GM19240 (cell line): ENCODE data around the gene FIBCD1.
"Not testable (repeated sequence)": the region's sequence is repeated elsewhere in the genome, so short reads cannot be mapped to it uniquely, and the experiment has no call there.

Experiments
- DNase-seq: peaks from one replicate; pipeline ENCODE4 v3.0.0; 2011; ENCODE audit warnings: low spot score; ENCODE audit not compliant: insufficient read length

Gene FIBCD1

GRCh38 chr9:130910670-130911069 lies 28.4 kb downstream of the FIBCD1 start:
- DNase-seq, result not testable (repeated sequence)

GRCh38 chr9:130910041-130910440 lies 29.0 kb downstream of the FIBCD1 start:
- not testable (repeated sequence) for DNase-seq

- no peak for DNase-seq
Observed at GRCh38 chr9:130908878-130909355, 30.1 kb downstream of the FIBCD1 start.

DNA sequence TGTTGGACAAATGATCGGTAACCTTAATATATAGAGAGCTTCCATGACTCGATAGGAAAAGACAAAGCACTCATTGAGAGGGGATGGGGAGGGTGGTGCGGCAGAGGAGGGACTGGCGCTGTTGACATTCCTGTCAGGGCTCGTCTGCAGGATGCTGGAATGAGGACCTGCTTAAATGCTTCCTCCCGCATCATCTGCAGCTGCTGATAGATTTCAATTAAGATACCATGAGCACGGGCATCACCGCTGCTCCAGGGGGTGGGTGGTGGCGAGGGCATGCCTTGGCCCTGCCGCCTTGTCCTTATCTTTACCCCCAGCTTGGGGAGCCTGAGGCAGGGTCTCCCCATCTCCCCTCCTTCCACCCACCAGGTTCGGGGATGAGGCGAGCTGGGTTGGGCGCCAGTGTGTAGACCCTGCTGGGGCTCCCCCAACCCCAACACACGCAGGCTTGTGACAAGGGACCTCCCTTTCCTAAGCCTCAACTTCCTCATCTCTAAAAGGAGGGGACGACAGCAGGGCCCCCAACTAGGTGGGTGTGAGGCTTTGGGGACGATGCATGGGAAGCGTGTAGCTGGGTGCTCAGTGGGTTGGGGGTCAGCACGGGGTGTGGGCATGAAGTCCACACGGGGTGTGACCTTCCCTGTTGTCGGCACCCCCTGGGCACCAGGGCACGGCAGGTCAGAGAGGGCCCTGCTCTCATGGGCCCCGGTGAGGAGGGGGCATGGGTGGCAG lies 30.7 kb downstream of the FIBCD1 start:
- no peak for DNase-seq

GRCh38 chr9:130906735-130907416 lies 32.2 kb downstream of the FIBCD1 start:
- no peak for DNase-seq

DNA sequence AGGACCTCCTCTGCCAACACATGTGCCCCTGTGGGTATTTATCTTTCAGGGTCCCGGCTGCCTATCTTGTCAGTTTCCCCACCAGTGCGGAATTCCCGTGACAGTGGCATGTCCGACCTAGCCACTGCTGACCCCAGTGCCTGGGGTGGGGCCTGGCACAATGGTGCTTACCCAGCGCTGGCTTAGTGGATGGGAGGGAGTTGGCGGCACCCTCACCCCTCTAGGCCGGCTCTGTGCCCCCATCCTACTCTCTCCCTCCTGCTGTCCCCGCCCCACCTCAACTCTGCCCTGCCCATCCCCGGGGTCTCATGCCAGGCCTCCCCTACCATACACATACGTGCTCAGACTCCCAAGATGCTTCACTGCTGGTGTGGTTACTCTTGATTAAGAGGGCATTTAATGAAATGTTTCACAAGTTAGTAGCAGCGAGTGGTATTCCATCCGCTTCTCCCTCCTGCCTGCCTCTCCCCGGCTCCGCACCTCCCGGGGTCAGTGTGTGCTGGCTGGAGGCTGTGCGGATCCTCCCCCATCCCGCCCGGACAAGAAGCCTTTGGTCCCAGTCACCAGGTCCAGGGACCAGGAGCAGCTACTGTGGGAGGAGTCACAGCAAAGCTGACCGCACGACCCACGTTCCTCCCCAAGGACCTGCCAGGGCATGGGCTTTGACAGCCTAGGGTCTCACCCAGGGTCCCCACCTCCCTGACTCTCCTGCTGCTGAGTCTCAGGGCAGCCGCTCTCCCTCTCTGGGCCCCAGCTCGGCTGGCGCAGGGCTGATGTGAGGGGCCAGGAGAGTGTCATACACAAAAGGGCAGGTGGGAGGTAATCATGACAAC lies 32.9 kb downstream of the FIBCD1 start:
- no peak for DNase-seq

DNA sequence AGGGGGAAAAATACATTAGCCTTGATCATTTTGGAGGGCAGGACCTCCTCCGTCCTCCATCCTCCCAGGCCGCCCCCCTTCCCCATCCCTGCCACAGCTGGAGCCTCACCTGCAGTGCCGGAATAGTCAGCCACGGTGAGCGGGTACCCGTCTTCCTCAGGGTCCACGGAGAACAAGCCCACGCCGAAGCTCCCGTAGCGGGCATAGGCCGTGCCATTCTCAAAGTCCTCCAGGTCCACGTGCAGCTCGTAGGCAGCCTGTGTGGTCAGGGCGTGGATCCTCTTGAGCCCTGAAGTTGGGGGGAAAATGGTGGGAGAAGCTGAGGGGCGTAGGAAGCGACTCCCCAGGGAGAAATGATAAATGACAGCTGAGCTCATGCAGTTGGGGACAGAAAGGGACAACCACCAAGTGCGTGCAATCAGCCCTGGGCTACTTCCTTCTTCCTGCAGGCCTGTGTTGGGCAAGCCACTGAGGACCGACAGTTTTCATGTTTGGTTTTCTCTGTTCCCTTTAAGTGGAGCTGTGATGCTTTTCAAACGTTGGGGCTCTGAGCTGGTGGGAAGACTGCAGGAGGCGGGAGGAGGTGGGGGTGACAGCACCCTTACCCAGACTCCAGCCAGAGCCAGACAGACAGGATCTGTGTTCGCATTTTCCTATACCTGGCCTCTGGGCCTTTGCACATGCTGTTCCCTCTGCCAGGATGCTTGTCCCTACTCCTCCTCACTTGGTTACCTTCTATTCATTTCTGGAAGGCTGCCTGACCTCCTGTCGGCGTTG lies 33.7 kb downstream of the FIBCD1 start:
- DNase-seq, result no peak

GRCh38 chr9:130904070-130905044 lies 34.7 kb downstream of the FIBCD1 start:
- DNase-seq, result no peak

GRCh38 chr9:130903194-130904069 lies 35.6 kb downstream of the FIBCD1 start:
- DNase-seq, result no peak

DNA sequence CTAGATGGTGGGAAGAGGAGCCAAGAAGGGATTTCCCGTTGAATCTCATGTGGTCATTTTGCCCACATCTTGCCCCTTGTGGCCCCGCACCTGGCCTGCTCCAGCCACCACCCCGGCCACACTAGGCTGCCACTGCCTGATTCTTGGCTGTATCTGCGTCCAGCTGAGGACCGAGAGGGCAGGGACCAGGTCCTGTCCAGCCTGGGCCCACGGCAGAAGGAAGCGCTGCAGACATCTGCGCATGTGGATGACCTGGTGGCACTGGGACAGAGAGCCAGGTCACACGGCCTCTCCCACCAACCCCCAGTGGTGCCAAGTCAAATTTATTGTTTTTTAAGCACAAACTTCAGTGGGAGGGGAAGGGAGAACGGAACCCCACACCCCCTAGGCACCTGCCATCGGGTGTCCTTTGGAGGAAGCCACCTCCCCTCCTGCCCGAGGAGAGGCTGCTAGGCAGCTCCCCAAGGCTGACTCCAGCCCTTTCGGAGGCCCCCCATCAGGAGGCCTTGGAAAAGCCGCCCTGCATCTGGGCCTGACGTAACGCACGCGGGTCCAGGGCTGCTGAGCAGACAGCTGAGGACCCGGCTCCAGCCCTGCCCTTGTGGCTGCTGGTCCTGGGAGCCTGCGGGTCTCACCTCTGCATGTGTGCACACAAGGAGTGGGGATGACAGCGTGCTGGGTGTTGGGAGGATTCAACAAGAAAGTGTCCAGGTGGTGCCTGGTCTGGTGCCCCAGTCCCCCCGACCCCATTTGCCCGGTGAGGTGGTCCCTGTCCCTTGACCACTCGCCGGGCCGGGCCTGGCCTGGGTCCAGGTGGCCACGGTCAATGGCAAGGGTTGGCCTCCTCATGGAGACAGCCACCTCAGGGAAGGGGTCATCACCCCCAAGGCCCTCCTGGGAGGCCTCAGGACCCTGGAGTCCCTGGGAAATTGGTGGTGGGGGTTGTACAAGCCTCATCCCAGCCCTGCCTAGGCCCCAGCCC lies 36.6 kb downstream of the FIBCD1 start:
- no peak for DNase-seq

DNA sequence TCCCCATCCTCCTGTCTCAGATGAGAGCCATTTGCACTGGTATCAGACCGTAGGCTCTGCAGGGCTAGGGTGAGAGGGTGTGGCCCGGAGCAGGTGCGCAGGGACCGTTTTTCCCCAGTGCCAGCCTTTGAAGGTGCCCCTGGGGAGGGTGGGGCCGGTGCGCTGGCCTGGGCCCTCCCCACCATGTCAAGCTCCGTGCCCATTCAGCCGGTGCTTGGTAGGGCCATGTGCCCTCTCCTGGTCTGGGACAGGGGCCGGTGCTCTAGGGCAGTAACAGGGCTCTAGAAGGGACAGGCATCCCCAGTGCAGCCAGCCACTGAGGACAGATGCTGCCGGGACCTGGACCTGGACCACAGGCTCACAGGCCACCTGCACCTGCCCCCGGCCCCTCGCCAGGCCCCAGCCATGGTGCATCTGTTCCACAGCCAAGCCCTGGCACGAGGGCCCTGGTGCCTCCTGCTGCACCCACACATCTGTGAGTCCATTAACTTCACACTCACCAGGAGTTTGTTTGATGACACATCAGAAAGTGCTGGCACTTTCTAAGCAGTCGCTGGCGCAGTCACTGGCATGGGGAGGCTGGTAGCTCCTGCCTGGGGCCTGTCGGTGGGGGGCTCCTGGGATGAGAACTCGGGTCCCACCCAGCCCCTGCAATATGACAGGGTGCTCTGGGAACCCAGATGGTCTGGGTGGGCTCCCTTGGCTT lies 37.4 kb downstream of the FIBCD1 start:
- DNase-seq, result no peak

DNA sequence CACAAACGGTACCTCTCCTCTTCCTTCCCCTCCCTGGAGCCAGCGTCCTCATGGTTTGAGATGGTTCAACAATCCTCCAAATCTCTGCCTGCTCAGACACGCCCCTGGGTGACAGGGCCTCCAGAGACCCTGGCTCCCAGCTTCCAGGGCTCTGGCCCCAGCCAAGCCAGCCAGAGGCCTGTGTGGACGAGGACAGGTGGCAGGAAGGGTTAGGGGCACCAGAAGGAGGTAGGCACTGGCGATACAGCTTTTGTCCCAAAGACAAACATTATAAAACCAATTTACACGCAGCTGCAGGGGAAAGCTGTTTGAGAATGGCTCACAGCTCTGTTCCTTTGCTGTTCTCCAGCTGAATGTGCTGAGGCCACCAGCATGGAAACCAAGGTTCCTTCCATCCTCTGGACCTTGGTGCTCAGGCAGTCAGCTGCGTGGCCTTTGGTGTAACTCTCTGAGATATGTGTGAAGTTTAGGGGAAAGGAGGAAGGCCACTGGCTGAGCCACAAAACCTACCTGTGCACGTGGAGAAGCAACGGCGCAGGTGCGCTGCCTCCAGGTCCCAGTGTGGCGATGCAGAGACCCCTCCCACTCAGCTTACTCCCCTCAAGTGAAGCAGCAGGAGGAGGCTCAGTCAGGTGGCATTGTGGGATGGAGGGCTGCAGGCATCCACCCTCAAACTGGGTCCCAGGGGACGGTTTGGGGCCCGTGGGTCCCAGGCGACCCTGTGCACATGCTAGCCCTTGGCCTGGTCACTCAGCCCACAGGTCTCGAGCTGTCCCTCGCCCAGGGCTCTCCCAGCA lies 38.1 kb downstream of the FIBCD1 start:
- no peak for DNase-seq

- no peak for DNase-seq
Observed at GRCh38 chr9:130899051-130899748, 39.8 kb downstream of the FIBCD1 start.

DNA sequence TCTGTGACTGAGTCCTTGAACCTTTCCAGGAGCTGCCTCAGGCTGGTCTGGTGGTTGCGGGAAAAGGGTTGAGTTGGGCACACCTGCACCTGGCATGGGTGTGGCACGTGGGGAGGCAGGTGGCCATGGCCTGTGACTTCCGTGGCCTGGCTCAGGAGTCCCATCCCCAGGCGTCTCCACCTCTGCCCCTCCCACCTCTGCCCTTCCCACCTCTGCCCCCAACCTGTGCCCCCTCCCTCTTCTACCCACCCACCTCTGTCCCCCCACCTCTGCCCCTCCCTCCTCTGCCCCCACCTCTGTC lies 40.5 kb downstream of the FIBCD1 start:
- no peak for DNase-seq

DNA sequence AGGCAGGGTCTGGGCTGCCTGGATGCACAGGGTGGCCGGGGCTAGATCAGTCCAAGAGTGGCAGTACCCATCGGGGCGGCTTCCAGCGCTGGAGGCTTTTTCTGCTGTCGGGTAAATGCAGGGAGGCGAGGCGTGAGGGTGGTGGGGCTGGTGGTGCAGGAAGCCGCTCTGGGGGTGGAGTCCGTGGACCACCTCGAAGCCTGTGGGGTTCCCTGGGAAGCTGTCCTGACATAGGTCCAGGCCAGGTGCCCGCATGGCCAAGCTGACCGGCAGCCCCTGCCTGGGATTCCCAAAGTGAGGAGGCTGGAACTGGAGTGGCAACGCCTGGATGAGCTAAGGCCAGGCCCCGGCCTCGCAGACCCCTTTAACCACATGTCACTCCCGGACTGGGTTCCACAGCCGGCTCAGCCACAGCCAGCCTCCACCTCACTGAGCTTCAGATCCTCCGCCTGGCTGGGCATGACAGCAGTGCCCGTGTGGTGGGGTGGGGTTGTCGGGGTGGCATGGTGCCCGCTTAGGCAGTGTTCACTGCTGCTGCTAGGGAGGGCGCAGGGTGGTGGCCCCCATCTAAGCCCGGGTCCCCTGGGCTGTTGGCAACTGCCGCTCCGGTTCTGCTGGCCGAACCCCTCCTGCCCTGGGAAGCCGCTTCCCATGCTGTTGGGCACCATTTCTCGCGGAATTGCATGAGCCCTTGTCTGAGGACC lies 41.0 kb downstream of the FIBCD1 start:
- DNase-seq, result no peak
